KOPT-K1 (cell line): Measurements from ENCODE around the gene VAV2.

Source experiments
- H3K27ac ChIP-seq: fragments of 200-600 bp; sonication (generic); 2 replicates; pipeline ENCODE4 v1.5.1; 2016; ENCODE audit warnings: antibody characterized with exemption, mild to moderate bottlenecking, low read depth, low read length; ENCODE audit not compliant: poor library complexity, severe bottlenecking
- H3K36me3 ChIP-seq: fragments of 200-600 bp; sonication (generic); 2 replicates; pipeline ENCODE4 v1.5.1; 2017; ENCODE audit warnings: antibody characterized with exemption, mild to moderate bottlenecking, low read length, moderate library complexity; ENCODE audit not compliant: insufficient read depth
- H3K9me3 ChIP-seq: fragments of 200-600 bp; sonication (generic); 2 replicates; pipeline ENCODE4 v1.5.1; 2017; ENCODE audit warnings: antibody characterized with exemption, low read length, mild to moderate bottlenecking; ENCODE audit not compliant: insufficient read depth, poor library complexity, severe bottlenecking

Gene VAV2

DNA sequence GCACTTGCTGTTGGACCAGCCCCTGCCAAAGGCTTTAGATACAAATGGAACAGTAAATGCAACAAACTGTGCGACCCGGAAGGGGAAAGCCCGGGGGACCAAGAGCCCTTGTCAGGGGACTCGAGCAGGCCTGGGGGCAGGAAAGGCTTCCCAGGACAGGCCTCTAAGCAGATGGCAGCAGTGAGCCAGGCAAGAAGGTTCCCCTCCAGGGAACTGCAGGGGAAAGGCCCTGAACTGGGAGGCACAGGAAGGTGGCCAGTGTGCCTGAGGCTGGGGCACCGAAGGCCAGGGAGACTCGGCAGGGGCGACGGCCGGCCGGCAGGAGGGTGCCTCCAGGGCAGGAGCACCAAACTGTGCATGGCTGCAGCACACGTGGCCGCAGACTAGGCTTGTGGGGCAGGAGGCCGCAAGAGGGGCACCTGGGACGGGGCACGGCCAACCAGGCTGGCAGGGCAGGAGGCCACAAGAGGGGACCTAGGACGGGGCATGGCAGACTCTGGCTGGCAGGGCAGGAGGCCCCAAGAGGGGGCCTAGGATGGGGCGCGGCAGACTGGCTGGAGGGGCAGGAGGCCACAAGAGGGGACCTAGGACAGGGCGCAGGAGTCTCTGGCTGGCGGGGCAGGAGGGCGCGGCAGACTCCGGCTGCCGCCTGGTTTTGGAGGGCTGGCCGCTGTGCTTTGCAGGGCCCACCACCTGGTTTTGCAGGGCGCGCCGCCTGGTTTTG, 10.0 kb downstream of the VAV2 start:
- H3K27ac ChIP-seq = no peak overlapping the region
- no peaks in the 10 kb centered on the region for H3K9me3 ChIP-seq
- H3K36me3 ChIP-seq = no peaks in the 10 kb centered on the region

DNA sequence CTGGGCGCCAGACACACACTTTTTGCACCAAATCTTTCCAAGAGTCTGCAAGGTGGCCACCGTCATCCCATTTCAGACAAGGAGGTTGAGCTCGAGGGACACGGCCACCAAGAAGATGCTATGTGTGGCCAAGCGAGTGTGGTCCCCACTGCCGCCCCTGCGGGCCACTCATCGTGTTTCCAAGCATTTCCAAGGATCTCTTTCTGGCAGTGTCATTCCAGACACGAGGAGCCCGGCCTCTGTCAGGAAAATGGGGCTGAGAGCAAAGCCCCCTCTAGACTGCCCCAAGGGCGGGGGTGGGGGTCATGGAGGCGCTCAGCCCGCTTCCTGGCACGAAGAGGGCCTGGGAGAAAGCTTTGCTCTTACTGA, 10.6 kb downstream of the VAV2 start:
- Histone ChIP-seq H3K9me3 (no peaks in the 10 kb centered on the region), H3K27ac (no peak overlapping the region), H3K36me3 (no peaks in the 10 kb centered on the region)

DNA sequence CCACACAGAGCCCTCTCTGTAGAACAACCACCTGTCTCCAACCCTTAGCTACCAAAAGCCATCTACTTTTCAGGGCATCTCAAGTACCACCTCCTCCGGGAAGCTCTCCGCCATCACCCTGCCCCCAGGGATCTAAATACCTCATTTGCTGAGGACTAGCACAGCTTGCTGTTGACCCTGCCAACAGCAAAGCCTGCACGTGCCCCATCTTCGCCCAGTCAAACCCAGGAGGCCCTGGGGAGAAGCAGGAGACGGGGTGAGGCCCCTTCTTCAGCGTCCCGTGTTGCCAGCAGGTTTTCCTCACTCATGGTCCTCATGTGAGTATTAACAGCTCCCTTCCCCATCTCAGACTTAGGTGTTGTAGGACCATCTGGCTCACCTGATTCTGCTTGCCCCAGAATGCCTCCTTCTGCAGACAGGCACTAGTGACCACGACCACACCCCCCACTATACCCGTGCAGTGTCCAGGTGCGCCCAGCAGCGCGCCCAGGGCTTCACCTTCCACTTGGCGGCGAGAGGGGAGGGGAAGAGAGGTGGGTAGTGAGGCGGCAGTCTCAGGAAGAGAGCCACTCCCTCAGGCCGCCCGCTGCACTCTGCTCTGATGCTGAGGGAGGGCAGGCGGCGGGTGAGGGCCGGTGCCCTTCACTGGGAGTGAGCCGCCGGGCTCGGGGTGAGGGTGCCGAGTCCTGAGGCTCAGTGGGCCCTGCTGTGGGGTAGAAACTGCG, 11.1 kb downstream of the VAV2 start:
- H3K36me3 ChIP-seq = no peaks in the 10 kb centered on the region
- H3K9me3 ChIP-seq = no peaks in the 10 kb centered on the region
- H3K27ac ChIP-seq = no peak overlapping the region

DNA sequence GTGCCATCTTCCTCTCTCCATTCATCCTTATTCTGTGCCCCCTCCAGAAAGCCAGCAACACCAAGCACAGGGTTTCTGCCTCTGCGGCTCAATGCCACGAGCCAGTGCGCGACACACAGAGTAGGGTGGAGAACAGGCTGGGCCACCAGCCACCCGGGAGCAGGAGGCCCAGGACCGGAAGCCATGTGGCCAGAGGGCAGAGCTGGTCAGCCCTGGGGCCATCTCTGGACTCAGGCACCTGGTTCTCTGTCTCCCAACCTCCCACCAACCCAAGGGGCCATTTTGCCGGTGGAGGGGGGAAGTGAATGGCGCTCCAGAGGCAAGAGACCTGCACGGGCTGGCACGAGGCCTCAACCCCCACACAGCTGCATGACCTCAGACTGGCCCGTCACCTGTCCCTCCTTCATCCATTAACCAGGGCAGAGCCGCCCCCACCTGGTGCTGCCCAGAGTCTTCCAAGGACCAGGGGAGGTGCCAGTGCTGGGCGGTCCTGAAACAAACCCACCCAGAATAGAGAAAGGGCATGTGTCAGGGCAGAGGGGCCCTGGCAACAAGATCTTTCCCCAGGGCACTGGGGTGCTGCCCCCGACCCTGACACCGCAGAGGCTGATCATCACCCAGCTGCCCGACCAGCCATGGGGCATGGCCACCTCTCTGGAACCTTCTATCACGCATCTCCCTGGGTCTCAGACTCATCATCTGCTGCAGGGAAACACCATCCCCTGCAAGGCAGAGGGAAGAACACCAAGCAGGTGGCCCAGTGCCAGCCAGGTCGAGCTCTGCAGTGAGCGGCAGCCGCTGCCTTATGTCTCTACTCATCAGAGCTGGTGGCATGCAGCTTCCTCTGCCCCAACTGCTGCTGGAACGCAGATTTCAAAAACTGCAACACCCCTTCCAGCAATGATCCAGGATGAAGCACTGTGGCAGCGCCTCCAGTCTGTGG, 11.9 kb downstream of the VAV2 start:
- Histone ChIP-seq H3K36me3 (no peaks in the 10 kb centered on the region), H3K27ac (no peak overlapping the region), H3K9me3 (no peaks in the 10 kb centered on the region)

- no peak overlapping the region for H3K27ac ChIP-seq
- H3K9me3 ChIP-seq = no peaks in the 10 kb centered on the region
- no peaks in the 10 kb centered on the region for H3K36me3 ChIP-seq
These were observed 12.7 kb downstream of the VAV2 start for GRCh38 chr9:133979273-133979920.

GRCh38 chr9:133978899-133979272, 13.2 kb downstream of the VAV2 start:
- no peak overlapping the region for H3K27ac ChIP-seq
- H3K36me3 ChIP-seq = no peaks in the 10 kb centered on the region
- no peaks in the 10 kb centered on the region for H3K9me3 ChIP-seq

DNA sequence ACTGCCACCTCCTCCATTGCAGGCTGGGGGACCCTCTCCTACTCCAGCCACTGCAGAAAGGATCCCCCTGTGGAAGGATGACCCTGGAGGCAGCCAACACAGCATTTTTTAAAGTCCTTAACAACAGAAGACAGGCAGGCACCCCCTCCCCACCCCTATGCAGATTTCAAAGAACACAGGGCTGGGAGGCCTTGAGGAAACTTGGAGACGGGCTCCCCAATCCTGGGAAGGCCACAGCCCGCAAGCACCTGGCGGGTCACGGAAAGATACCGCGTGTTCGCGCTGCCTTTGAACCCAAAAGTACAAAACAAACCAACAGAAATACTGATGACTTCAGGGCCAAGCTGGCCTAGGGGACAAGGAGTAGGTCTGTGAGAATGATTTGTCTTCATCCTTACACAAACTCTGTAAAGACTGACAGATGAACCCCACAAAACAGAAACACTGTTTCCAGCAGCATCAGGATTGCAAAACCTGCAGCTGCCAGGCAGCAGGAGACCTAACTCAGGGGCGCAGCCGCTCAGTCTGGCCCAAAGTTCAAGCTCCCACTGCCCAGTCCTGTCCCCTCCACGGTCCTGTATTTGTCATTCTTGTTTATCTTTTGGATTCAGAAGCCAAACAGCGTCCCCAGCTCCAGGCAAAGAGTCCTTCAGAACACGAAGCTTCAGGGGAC, 13.8 kb downstream of the VAV2 start:
- no peak overlapping the region for H3K27ac ChIP-seq

DNA sequence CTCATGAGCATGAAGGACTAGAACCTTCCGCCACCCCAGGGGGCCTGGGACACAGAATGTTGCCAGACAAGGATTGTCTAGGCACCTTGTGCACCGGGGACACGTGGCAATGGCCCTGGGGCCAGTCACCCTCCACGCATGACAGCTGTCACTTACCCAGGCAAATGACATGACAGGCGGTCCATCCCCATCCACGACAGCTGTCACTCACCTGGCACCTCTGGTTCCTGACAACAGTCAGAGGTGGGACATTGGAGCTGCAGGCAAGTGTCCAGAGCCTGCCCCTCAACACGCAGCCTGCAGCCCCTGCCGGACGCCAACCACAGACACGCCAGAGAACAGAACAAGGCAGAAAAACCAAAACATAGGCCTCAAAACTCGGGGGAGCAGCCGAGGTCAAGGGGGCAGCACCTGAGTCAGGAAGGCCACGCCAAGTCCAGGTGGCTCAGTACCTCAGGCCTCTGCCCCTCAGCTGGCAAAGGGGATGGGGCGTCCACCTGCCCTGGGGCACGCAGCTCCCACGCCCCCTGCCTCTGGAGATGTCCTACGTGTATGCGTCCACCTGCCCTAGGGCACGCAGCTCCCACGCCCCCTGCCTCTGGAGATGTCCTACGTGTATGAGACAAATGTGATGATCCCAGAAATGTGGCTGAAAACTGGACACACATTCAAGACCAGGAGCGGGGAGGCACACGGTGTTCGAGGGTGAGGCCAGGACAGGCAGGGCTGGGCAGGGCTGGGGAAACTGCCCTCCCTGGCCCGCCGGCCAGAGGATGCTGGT, 14.5 kb downstream of the VAV2 start:
- no peak overlapping the region for H3K27ac ChIP-seq
- no peaks in the 10 kb centered on the region for H3K36me3 ChIP-seq
- H3K9me3 ChIP-seq = no peaks in the 10 kb centered on the region

More for the DNA sequence above, 13.8 kb downstream of the VAV2 start:
- Histone ChIP-seq H3K36me3 (no peaks in the 10 kb centered on the region), H3K9me3 (no peaks in the 10 kb centered on the region)

GRCh38 chr9:133976887-133977286, 15.2 kb downstream of the VAV2 start:
- Histone ChIP-seq H3K36me3 (no peaks in the 10 kb centered on the region), H3K27ac (no peak overlapping the region), H3K9me3 (no peaks in the 10 kb centered on the region)

DNA sequence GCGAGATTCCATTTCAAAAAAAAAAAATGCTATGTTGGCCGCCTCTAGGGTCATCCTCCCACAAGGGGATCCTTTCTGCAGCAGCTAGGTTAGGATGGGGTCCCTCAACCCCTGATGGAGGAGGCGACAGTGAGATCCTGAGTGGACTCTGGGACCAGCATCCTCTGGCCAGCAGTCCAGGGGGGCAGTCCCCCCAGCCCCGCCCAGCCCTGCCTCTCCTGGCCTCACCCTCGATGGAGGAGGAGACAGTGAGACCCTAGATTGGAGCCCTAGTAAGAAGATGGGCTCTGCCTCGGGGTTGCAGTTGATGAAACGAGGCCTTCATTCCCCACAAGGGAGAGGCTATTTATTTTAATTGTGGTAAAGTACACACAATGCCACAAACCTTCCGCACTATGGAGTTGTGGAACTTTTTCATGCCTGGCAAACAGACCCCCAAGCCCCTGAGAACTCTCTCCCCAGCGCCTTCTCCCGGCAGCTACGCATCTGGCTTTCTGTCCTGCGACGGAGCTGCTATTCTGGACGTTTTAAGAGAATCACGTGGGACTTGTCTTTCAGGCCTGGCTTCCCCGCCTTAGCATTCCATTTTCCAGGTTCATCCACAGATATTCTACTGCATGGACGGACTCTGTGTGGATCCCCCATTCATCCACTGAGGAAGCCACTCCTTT, 15.8 kb downstream of the VAV2 start:
- Histone ChIP-seq H3K9me3 (no peaks in the 10 kb centered on the region), H3K27ac (no peak overlapping the region)

DNA sequence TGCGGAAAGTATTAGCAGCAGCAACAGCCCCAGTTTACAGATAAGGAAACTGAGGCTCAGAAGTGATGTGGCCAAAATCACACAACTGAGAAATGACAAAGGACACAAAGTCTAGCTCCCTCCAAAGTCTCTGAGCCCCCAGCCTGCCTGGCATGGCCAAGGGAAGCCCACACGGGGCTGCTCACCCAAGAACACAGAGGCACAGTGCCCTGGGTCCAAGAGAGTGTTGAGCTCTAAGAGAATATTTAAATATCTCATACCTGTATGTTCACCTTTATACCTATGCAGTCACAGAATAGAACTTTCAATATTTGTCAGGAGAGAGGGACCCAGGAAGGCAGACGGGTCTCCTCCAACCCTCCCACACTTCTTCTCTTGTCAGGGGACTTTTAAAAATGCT, 16.6 kb downstream of the VAV2 start:
- H3K9me3 ChIP-seq = no peaks in the 10 kb centered on the region
- H3K36me3 ChIP-seq = no peaks in the 10 kb centered on the region
- no peak overlapping the region for H3K27ac ChIP-seq

More for the DNA sequence above, 15.8 kb downstream of the VAV2 start:
- no peaks in the 10 kb centered on the region for H3K36me3 ChIP-seq

DNA sequence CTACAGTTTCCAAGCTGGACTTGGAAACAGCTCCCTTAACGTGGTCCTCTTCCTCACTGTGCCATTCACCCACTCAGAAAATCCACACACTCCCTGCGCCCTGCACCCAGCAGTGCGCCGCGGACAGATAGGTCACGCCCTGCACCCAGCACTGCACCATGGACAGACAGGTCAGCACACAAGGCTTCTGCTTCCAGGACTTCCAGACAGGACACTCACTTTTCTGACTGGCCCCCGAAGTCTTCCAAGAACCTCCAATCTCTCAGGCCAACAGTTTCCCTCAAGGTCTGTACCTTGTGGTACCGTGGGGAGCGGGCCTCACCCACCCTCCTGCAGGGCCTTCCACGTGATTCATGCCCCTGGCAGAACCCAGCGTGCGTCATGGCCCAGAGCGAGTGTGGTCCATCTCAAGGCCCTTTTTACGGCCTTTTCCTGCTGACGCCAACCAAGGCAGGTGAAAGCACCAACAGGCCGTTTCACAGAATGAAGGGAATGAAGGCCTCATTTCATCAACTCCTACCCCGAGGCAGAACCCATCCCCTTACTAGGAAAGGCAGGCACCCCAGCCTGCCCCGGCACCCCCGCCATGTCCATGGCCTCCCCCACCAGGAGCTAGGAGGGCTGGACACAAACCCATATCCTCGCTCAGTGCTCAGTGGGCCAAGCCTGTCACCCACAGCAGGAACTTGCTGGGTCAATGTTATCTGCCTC, 17.3 kb downstream of the VAV2 start:
- no peaks in the 10 kb centered on the region for H3K36me3 ChIP-seq
- no peaks in the 10 kb centered on the region for H3K9me3 ChIP-seq
- no peak overlapping the region for H3K27ac ChIP-seq
